HepG2 (cell line): ENCODE results near the gene DENND4A. TPM values are rescaled to one million over a fixed set of nuclear protein-coding genes. Genes with fewer than 3 reads are reported as not detected.

Experiments used
- ATF7-NPFF ChIP-seq: sonication (generic); formaldehyde crosslinking; IDR thresholded peaks from 2 replicates; pipeline ENCODE4 v1.8.1; 2023; ENCODE audit warnings: mild to moderate bottlenecking, low read depth, missing genetic modification reagents, moderate library complexity
- BATF2 ChIP-seq: sonication (generic); formaldehyde crosslinking; IDR thresholded peaks from 2 replicates; pipeline ENCODE4 v1.8.0; 2022; ENCODE audit warnings: mild to moderate bottlenecking, missing genetic modification reagents, moderate library complexity
- EEA1 ChIP-seq: sonication (generic); formaldehyde crosslinking; IDR thresholded peaks from 2 replicates; pipeline ENCODE4 v1.5.1; 2020; ENCODE audit warnings: mild to moderate bottlenecking, missing genetic modification reagents, borderline replicate concordance
- FIP1L1 ChIP-seq: fragments of 200-400 bp; formaldehyde crosslinking; IDR thresholded peaks from 2 replicates; pipeline ENCODE4 v1.6.1; 2018; ENCODE audit warnings: low read depth, mild to moderate bottlenecking, low read length, moderate library complexity, borderline replicate concordance; ENCODE audit not compliant: insufficient read depth
- GABPB1 ChIP-seq: IDR thresholded peaks from 2 replicates; pipeline ENCODE4 v1.6.1; 2016; ENCODE audit warnings: mild to moderate bottlenecking, missing genetic modification reagents, moderate library complexity, missing compliant biosample characterization
- JUN ChIP-seq: sonication (generic); formaldehyde crosslinking; IDR thresholded peaks from 2 replicates; pipeline ENCODE4 v1.4.0; 2020; ENCODE audit warnings: mild to moderate bottlenecking, missing genetic modification reagents
- PLRG1 ChIP-seq: fragments of 450-650 bp; conservative IDR thresholded peaks from 2 replicates; pipeline ENCODE4 v1.6.1; 2016
- SNAI1 ChIP-seq: sonication (generic); formaldehyde crosslinking; IDR thresholded peaks from 2 replicates; pipeline ENCODE4 v1.5.0; 2020; ENCODE audit warnings: mild to moderate bottlenecking, missing genetic modification reagents, borderline replicate concordance
- TBX3 ChIP-seq: fragments of 450-650 bp; IDR thresholded peaks from 2 replicates; pipeline ENCODE4 v1.6.1; 2017; ENCODE audit warnings: antibody characterized with exemption, mild to moderate bottlenecking, inconsistent platforms, borderline replicate concordance
- ZNF225 ChIP-seq: sonication (generic); formaldehyde crosslinking; IDR thresholded peaks from 2 replicates; pipeline ENCODE4 v1.4.0; 2020; ENCODE audit warnings: mild to moderate bottlenecking, missing genetic modification reagents
- ZNF318 ChIP-seq: sonication (generic); formaldehyde crosslinking; IDR thresholded peaks from 2 replicates; pipeline ENCODE4 v1.4.0; 2020; ENCODE audit warnings: mild to moderate bottlenecking, missing genetic modification reagents
- ZNF547 ChIP-seq: sonication (generic); formaldehyde crosslinking; IDR thresholded peaks from 2 replicates; pipeline ENCODE4 v1.5.1; 2020; ENCODE audit warnings: mild to moderate bottlenecking, missing genetic modification reagents
- polyA plus RNA-seq, 8 experiments: library from polyadenylated mRNA; depleted of rRNA in 3 of 8; stranded (reverse) in 7 of 8; unstranded in 1 of 8; fragments of >200 nt; fragmentation: Illumina TruSeq in 4 of 8; extraction: Trizol in 4 of 8; gene quantifications; 2 replicates each; pipeline versions ENCODE4 v1.2.1 to v1.2.3, GENCODE V29; 2011 to 2016; ENCODE audit warnings: low read depth in 4 of 8, missing spikeins in 1 of 8, mixed read lengths in 1 of 8; ENCODE audit not compliant: insufficient read depth in 1 of 8
- total RNA-seq, 5 experiments: library from RNA; depleted of rRNA; stranded (reverse); fragments of >200 nt; fragmentation: Illumina TruSeq; extraction: Trizol; gene quantifications; 2 replicates each; pipeline ENCODE4 v1.2.3, GENCODE V29; 2016; ENCODE audit warnings: low read depth in 1 of 5
- TF ChIP-seq, protein P1 (sequence below): sonication (generic); formaldehyde crosslinking; IDR thresholded peaks from 2 replicates; pipeline ENCODE4 v1.5.1; 2020; ENCODE audit warnings: mild to moderate bottlenecking, missing genetic modification reagents, borderline replicate concordance

DENND4A gene
- total and polyA plus RNA-seq, 2 of the 13 experiments (the other 11 are each of a cell fraction or from before 2014, with no cell fraction given) = 13.2 to 18.6 TPM

DNA sequence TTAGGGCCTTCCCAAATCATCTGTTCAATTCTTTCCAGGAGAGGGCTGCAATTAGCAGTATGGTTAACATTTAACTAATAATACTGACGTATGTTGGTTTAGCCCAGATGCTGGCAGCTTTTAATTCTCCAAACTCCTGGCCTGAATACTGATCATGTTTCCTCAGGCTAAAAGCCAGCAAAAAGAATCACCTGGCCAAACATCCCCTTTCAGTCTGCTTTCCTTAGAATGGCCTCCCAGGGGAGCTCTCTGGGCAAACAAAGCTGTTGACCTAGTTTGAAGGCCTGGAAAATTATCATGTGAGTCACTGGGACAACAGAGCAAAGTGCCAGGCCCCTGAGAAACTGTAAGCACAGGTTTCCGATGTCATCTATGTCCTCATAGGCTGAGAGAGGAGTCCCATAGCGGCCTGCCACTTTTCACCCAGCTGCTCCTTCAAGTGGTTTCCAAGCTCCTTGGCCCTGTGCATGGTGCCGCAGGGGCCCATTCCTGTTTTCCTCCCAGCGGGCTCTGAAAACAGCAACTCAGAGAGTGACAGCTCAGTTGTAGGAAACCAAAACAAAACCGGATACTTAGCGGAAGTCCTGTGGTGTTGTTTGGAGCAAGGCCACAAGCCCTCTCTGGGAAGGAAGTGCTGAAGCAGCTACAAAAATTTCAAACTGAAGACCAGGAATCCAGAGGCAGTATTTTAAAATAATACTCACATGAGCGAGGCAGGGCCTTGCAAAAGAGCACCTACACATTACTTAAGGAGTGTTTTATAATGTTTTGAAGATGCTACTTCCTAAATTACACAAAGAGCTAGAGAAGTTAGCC is 40.7 kb upstream of the DENND4A start (continued):
- 0 out of 2 replicates have a peak, but pooled peaks have one; percentile 32 for TF ChIP-seq ZNF318 (CRISPR knock-in tag)
- TF ChIP-seq ZNF225 (CRISPR knock-in tag) = no peak
- no peak; the same call in 1 of the 2 replicates for TF ChIP-seq ZNF547
- peak; percentile 72; the same call in 1 of the 2 replicates for TF ChIP-seq TBX3
- TF ChIP-seq EEA1 (CRISPR knock-in tag) = no peak
- TF ChIP-seq FIP1L1 = no peak
- no peak for TF ChIP-seq BATF2
- no peak for TF ChIP-seq PLRG1
- TF ChIP-seq SNAI1 = no peak
- TF ChIP-seq JUN (CRISPR knock-in tag) = peak; percentile 97
- TF ChIP-seq ATF7-NPFF (CRISPR knock-in tag) = no peak
- peak; percentile 64 for TF ChIP-seq GABPB1 (CRISPR knock-in tag)
- TF ChIP-seq, protein P1, sequence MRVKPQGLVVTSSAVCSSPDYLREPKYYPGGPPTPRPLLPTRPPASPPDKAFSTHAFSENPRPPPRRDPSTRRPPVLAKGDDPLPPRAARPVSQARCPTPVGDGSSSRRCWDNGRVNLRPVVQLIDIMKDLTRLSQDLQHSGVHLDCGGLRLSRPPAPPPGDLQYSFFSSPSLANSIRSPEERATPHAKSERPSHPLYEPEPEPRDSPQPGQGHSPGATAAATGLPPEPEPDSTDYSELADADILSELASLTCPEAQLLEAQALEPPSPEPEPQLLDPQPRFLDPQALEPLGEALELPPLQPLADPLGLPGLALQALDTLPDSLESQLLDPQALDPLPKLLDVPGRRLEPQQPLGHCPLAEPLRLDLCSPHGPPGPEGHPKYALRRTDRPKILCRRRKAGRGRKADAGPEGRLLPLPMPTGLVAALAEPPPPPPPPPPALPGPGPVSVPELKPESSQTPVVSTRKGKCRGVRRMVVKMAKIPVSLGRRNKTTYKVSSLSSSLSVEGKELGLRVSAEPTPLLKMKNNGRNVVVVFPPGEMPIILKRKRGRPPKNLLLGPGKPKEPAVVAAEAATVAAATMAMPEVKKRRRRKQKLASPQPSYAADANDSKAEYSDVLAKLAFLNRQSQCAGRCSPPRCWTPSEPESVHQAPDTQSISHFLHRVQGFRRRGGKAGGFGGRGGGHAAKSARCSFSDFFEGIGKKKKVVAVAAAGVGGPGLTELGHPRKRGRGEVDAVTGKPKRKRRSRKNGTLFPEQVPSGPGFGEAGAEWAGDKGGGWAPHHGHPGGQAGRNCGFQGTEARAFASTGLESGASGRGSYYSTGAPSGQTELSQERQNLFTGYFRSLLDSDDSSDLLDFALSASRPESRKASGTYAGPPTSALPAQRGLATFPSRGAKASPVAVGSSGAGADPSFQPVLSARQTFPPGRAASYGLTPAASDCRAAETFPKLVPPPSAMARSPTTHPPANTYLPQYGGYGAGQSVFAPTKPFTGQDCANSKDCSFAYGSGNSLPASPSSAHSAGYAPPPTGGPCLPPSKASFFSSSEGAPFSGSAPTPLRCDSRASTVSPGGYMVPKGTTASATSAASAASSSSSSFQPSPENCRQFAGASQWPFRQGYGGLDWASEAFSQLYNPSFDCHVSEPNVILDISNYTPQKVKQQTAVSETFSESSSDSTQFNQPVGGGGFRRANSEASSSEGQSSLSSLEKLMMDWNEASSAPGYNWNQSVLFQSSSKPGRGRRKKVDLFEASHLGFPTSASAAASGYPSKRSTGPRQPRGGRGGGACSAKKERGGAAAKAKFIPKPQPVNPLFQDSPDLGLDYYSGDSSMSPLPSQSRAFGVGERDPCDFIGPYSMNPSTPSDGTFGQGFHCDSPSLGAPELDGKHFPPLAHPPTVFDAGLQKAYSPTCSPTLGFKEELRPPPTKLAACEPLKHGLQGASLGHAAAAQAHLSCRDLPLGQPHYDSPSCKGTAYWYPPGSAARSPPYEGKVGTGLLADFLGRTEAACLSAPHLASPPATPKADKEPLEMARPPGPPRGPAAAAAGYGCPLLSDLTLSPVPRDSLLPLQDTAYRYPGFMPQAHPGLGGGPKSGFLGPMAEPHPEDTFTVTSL (CRISPR knock-in tag) = peak; percentile 89; the same call in 1 of the 2 replicates
